HCT116 (cell line): Measurements from ENCODE around the gene SPIRE1.

Source experiments
- YY1 ChIP-seq: IDR thresholded peaks from 2 replicates; pipeline ENCODE4 v1.6.1; 2011; ENCODE audit warnings: low read length, low read depth, moderate library complexity, mild to moderate bottlenecking; ENCODE audit not compliant: insufficient replicate concordance; ENCODE audit errors: extremely low read depth
- TF ChIP-seq, protein P1 (sequence below), 3 experiments: fragments of 200-600 bp in 1 of 3; sonication (generic) in 1 of 3; IDR thresholded peaks in 2 of 3; conservative IDR thresholded peaks in 1 of 3; 2 replicates each; pipeline ENCODE4 v1.5.1; 2012 to 2017; ENCODE audit warnings: low read depth in 2 of 3, low read length in 2 of 3, antibody characterized with exemption in 1 of 3, borderline replicate concordance in 1 of 3, control low read depth in 1 of 3, mild to moderate bottlenecking in 1 of 3, mixed read lengths in 1 of 3, mixed run types in 1 of 3, moderate library complexity in 1 of 3; ENCODE audit not compliant: insufficient read depth in 1 of 3

DNA sequence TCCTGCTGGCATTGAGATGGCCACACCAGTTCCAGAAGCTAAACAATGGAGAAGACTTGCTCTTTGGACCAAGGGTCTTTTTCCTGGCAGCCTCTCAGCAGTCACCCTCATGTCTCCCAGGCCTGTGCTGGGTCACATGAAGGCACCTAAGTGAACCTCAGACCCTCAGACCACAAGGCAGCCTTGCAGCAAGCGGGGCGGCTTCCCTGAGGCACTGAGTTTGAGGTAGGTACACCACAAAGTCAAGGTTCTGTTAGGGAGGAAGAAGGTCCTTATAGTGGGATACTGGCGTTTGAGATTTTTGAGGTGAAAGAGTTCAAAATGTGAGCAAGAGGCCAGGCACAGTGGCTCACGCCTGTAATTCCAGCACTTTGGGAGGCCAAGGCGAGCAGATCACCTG is 258.7 kb downstream of the SPIRE1 start:
- no peak for TF ChIP-seq YY1
- TF ChIP-seq, protein P1, sequence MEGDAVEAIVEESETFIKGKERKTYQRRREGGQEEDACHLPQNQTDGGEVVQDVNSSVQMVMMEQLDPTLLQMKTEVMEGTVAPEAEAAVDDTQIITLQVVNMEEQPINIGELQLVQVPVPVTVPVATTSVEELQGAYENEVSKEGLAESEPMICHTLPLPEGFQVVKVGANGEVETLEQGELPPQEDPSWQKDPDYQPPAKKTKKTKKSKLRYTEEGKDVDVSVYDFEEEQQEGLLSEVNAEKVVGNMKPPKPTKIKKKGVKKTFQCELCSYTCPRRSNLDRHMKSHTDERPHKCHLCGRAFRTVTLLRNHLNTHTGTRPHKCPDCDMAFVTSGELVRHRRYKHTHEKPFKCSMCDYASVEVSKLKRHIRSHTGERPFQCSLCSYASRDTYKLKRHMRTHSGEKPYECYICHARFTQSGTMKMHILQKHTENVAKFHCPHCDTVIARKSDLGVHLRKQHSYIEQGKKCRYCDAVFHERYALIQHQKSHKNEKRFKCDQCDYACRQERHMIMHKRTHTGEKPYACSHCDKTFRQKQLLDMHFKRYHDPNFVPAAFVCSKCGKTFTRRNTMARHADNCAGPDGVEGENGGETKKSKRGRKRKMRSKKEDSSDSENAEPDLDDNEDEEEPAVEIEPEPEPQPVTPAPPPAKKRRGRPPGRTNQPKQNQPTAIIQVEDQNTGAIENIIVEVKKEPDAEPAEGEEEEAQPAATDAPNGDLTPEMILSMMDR (IDR thresholded peaks at IDR 0.05 in 2 of 3, conservative IDR thresholded peaks at IDR 0.05 in 1 of 3; ENCODE audit: borderline replicate concordance in 1 of 3, insufficient read depth in 1 of 3, low read depth in 2 of 3, low read length in 2 of 3), result no peak
